ENCODE data around the gene POLR1A.

GRCh38 chr2:86033751-86034692 is 71.7 kb downstream of the POLR1A start:
- TF ChIP-seq ZFP30 (CRISPR knock-in tag; IDR thresholded peaks at IDR 0.05) (no peak), RARB (CRISPR knock-in tag; IDR thresholded peaks at IDR 0.05) (no peak), ISL1 (CRISPR knock-in tag; IDR thresholded peaks at IDR 0.05) (no peak), TCF4 (CRISPR knock-in tag; IDR thresholded peaks at IDR 0.05; ENCODE audit: borderline replicate concordance) (no peak)

Measured in SK-N-SH treated with all-trans-retinoic acid at 6 μM for 48 hours (cell line).